ENCODE measurements around the gene PTPRD.

The PTPRD gene

GRCh38 chr9:9557804-9558334 lies 1054.9 kb downstream of the PTPRD start:
- no peaks in the 10 kb centered on the region for H3K9me2 ChIP-seq (replicated peaks; ENCODE audit: insufficient read depth, low read length)
- H3K4me2 ChIP-seq (ENCODE audit: low read depth, low read length, poor library complexity, severe bottlenecking) = no peak overlapping the region
- H3K9me3 ChIP-seq (ENCODE audit: insufficient read depth, low read length) = no peaks in the 10 kb centered on the region
- TF ChIP-seq, protein P1, sequence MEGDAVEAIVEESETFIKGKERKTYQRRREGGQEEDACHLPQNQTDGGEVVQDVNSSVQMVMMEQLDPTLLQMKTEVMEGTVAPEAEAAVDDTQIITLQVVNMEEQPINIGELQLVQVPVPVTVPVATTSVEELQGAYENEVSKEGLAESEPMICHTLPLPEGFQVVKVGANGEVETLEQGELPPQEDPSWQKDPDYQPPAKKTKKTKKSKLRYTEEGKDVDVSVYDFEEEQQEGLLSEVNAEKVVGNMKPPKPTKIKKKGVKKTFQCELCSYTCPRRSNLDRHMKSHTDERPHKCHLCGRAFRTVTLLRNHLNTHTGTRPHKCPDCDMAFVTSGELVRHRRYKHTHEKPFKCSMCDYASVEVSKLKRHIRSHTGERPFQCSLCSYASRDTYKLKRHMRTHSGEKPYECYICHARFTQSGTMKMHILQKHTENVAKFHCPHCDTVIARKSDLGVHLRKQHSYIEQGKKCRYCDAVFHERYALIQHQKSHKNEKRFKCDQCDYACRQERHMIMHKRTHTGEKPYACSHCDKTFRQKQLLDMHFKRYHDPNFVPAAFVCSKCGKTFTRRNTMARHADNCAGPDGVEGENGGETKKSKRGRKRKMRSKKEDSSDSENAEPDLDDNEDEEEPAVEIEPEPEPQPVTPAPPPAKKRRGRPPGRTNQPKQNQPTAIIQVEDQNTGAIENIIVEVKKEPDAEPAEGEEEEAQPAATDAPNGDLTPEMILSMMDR (IDR thresholded peaks at IDR 0.05; ENCODE audit: insufficient read depth, low read length, poor library complexity, severe bottlenecking) = no peak
- no peak overlapping the region for H2AFZ ChIP-seq (ENCODE audit: low read depth, low read length, severe bottlenecking)
- no peaks in the 10 kb centered on the region for H3F3A ChIP-seq (ENCODE audit: insufficient read depth)
- no peaks in the 10 kb centered on the region for H3K36me3 ChIP-seq (ENCODE audit: low read length)
- no peaks in the 10 kb centered on the region for H4K20me1 ChIP-seq (ENCODE audit: low read depth, low read length)
- H3K9ac ChIP-seq (ENCODE audit: low read length) = no peak overlapping the region
- H3K79me2 ChIP-seq (ENCODE audit: insufficient read depth, low read length) = no peaks in the 10 kb centered on the region
- H3K27me3 ChIP-seq (ENCODE audit: low read length) = no peaks in the 10 kb centered on the region
- H3K27ac ChIP-seq (ENCODE audit: low read depth, low read length) = no peak overlapping the region
- no peak overlapping the region for H3K4me3 ChIP-seq (ENCODE audit: insufficient read depth, low read length, poor library complexity, severe bottlenecking)

DNA sequence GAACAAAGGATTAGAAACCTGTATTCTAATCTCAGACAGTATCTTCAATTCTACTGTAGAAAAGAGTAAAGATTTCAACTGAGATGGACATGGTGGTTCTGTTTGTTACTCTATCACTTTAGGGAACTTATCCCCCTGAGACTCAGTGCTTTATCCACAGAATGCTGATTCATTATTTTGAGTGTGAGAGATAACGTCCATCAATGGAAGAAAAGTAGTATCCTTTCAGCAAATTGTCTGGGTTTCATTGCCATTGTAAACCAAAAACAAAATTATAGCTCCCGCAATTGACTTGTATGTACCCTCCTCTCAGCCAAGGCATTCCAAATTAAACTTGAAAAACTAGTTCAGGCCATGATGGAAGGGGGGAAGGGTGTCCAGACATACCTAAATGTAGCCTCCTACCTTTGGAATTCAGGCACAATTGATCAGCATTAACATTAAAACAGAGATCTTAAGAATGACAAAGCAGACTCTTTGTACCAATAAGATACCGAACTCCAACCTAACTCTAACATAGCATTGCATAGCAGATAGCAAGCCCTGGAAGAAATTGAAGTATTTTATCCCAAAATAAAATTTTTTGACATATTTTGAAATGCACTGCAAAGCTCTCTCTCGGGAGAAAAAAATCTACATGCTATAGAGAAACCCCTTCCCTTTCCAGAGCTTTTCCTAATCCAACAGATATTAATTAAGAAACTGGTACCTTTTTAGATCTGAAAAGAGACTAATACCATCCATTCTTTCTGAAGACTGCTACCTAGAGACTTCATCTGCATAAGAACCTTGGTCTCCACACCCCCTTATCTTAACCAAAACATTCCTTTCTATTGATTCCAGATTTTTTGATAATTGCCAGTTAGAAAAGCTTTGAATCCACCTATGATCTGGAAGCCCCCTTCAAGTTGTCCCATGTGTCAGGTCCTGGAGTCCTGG lies 1055.7 kb downstream of the PTPRD start:
- no peak overlapping the region for H3K9ac ChIP-seq (ENCODE audit: low read length)
- no peaks in the 10 kb centered on the region for H3K9me3 ChIP-seq (ENCODE audit: insufficient read depth, low read length)
- H3K79me2 ChIP-seq (ENCODE audit: insufficient read depth, low read length) = no peaks in the 10 kb centered on the region
- H3K9me2 ChIP-seq (replicated peaks; ENCODE audit: insufficient read depth, low read length) = no peaks in the 10 kb centered on the region
- no peak overlapping the region for H3K4me3 ChIP-seq (ENCODE audit: insufficient read depth, low read length, poor library complexity, severe bottlenecking)
- no peak overlapping the region for H3K27ac ChIP-seq (ENCODE audit: low read depth, low read length)
- H2AFZ ChIP-seq (ENCODE audit: low read depth, low read length, severe bottlenecking) = no peak overlapping the region
- TF ChIP-seq EZH2phosphoT487 (conservative IDR thresholded peaks at IDR 0.05; ENCODE audit: low read length) = no peak
- TF ChIP-seq, protein P1 (IDR thresholded peaks at IDR 0.05; ENCODE audit: insufficient read depth, low read length, poor library complexity, severe bottlenecking) = no peak
- no peaks in the 10 kb centered on the region for H4K20me1 ChIP-seq (ENCODE audit: low read depth, low read length)
- H3K4me2 ChIP-seq (ENCODE audit: low read depth, low read length, poor library complexity, severe bottlenecking) = no peak overlapping the region
- H3F3A ChIP-seq (ENCODE audit: insufficient read depth) = no peaks in the 10 kb centered on the region
- H3K27me3 ChIP-seq (ENCODE audit: low read length) = no peaks in the 10 kb centered on the region
- no peaks in the 10 kb centered on the region for H3K36me3 ChIP-seq (ENCODE audit: low read length)

DNA sequence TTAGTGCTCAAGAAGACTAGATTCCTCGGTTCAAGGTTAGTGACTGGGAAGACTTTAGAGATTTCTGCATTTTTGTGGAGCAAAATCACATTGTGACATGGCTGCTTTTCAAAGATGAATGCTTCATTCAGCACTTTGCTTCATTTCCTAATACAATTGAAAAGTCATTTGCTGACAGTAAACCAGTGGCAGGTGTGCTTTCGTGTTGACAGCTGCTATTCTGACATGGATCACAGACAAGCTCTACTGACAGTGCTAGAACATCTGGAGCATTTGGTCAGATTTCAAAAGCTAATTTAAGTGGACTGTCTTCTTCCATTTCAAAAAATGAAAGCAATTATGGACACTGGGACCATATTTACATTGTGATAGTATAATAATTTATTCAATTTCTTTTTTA lies 1060.1 kb downstream of the PTPRD start:
- H4K20me1 ChIP-seq (ENCODE audit: low read depth, low read length) = no peaks in the 10 kb centered on the region
- no peaks in the 10 kb centered on the region for H3K36me3 ChIP-seq (ENCODE audit: low read length)
- no peaks in the 10 kb centered on the region for H3K9me3 ChIP-seq (ENCODE audit: insufficient read depth, low read length)
- no peak overlapping the region for H3K4me2 ChIP-seq (ENCODE audit: low read depth, low read length, poor library complexity, severe bottlenecking)
- H2AFZ ChIP-seq (ENCODE audit: low read depth, low read length, severe bottlenecking) = no peak overlapping the region
- H3K9ac ChIP-seq (ENCODE audit: low read length) = no peak overlapping the region
- H3F3A ChIP-seq (ENCODE audit: insufficient read depth) = no peaks in the 10 kb centered on the region
- TF ChIP-seq, protein P1 (IDR thresholded peaks at IDR 0.05; ENCODE audit: insufficient read depth, low read length, poor library complexity, severe bottlenecking) = no peak
- no peak for TF ChIP-seq EZH2phosphoT487 (conservative IDR thresholded peaks at IDR 0.05; ENCODE audit: low read length)
- no peaks in the 10 kb centered on the region for H3K27me3 ChIP-seq (ENCODE audit: low read length)
- no peak overlapping the region for H3K27ac ChIP-seq (ENCODE audit: low read depth, low read length)
- H3K79me2 ChIP-seq (ENCODE audit: insufficient read depth, low read length) = no peaks in the 10 kb centered on the region
- H3K9me2 ChIP-seq (replicated peaks; ENCODE audit: insufficient read depth, low read length) = no peaks in the 10 kb centered on the region
- H3K4me3 ChIP-seq (ENCODE audit: insufficient read depth, low read length, poor library complexity, severe bottlenecking) = no peak overlapping the region
